GM12878 (cell line): ENCODE measurements around the gene LST1. TPM values are rescaled to one million over a fixed set of nuclear protein-coding genes. Genes with fewer than 3 reads are reported as not detected.
A peak's percentile ranks its signal among the peaks of the same experiment; 100 is the strongest.

ENCODE experiments used
- ATAC-seq: fragments of 200-7000 bp; cut with Tn5 transposase; 3 replicates; pipeline ENCODE4 v1.9.1; 2020; ENCODE audit warnings: mild to moderate bottlenecking, moderate library complexity
- BruUV-seq: library from RNA; stranded (reverse); fragments of 400-500 nt; replicated peaks from 2 replicates; lab custom pipeline; 2021; lab: Mats Ljungman, UMichigan
- CTCF ChIA-PET: fragments of 300-600 bp; sonication (Branson Sonifier 250); formaldehyde crosslinking; extraction: SDS; loops from one replicate; lab custom pipeline; 2021; ENCODE audit warnings: inconsistent platforms; lab: Yijun Ruan, JAX
- POLR2A ChIA-PET: fragments of 350-600 bp; formaldehyde crosslinking; extraction: SDS; loops from one replicate; lab custom pipeline; 2021; ENCODE audit warnings: inconsistent platforms; lab: Charles Lee
- RAD21 ChIA-PET: fragments of 300-600 bp; sonication (Branson Sonifier 250); formaldehyde crosslinking; loops from one replicate; lab custom pipeline; 2023; ENCODE audit warnings: antibody characterized with exemption; ENCODE audit not compliant: unreplicated experiment; lab: Charles Lee
- SMC1A ChIA-PET: fragments of 300-600 bp; sonication (Branson Sonifier 250); formaldehyde crosslinking; loops from one replicate; lab custom pipeline; 2023; ENCODE audit not compliant: unreplicated experiment, uncharacterized antibody; lab: Charles Lee
- DNase-seq: peaks from one replicate; pipeline ENCODE4 v3.0.0-alpha.2; 2011; ENCODE audit warnings: low read depth, low spot score
- FAIRE-seq: peaks from 3 replicates; lab custom pipeline; 2011; peaks lifted over from hg19 to GRCh38; lab: Jason Lieb, UNC
- H2AFZ ChIP-seq: 2 replicates; pipeline ENCODE4 v1.6.0; 2011; ENCODE audit warnings: low read depth, low read length, control low read depth; ENCODE audit not compliant: control insufficient read depth
- H3K27ac ChIP-seq: 2 replicates; pipeline ENCODE4 v1.5.1; 2011; ENCODE audit warnings: control low read depth; ENCODE audit not compliant: control insufficient read depth, insufficient read depth
- H3K27me3 ChIP-seq, 2 experiments: replicated peaks in 1 of 2; 2 replicates each; pipeline versions ENCODE4 v1.6.0 to v1.6.1; 2011; ENCODE audit warnings: low read length in 1 of 2; ENCODE audit not compliant: control insufficient read depth in 2 of 2, insufficient read depth in 2 of 2
- H3K36me3 ChIP-seq, 2 experiments: 2 replicates each; pipeline ENCODE4 v1.5.1; 2011; ENCODE audit warnings: low read length in 1 of 2; ENCODE audit not compliant: control insufficient read depth in 2 of 2, insufficient read depth in 2 of 2
- H3K4me1 ChIP-seq: 2 replicates; pipeline ENCODE4 v1.6.1; 2011; ENCODE audit warnings: mild to moderate bottlenecking, low read length, moderate library complexity, mixed read lengths; ENCODE audit not compliant: control insufficient read depth, insufficient read depth
- H3K4me2 ChIP-seq: 2 replicates; pipeline ENCODE4 v1.6.0; 2011; ENCODE audit warnings: control low read depth; ENCODE audit not compliant: control insufficient read depth, insufficient read depth
- H3K4me3 ChIP-seq: fragments of 200-600 bp; sonication (generic); 2 replicates; pipeline ENCODE4 v1.5.1; 2016
- H3K79me2 ChIP-seq: 2 replicates; pipeline ENCODE4 v1.6.0; 2011; ENCODE audit warnings: low read length; ENCODE audit not compliant: control insufficient read depth, insufficient read depth
- H3K9ac ChIP-seq: 2 replicates; pipeline ENCODE4 v1.8.0; 2011; ENCODE audit warnings: low read length, control low read depth, mixed read lengths; ENCODE audit not compliant: control insufficient read depth, insufficient read depth
- H3K9me3 ChIP-seq: replicated peaks from 3 replicates; pipeline ENCODE4 v1.5.1; 2011; ENCODE audit warnings: mild to moderate bottlenecking, low read length; ENCODE audit not compliant: control insufficient read depth, insufficient read depth
- H4K20me1 ChIP-seq: 2 replicates; pipeline ENCODE4 v1.6.0; 2011; ENCODE audit not compliant: control insufficient read depth, insufficient read depth
- CBFB ChIP-seq: IDR thresholded peaks from 2 replicates; pipeline ENCODE4 v1.6.1; 2016; ENCODE audit warnings: antibody characterized with exemption, low read depth
- HDAC6 ChIP-seq: fragments of 200-600 bp; sonication (generic); IDR thresholded peaks from one replicate; pipeline ENCODE4 v1.8.0; 2017; ENCODE audit warnings: antibody characterized with exemption; ENCODE audit not compliant: unreplicated experiment
- POLR2AphosphoS5 ChIP-seq: IDR thresholded peaks from 2 replicates; pipeline ENCODE4 v1.6.1; 2011; ENCODE audit warnings: mild to moderate bottlenecking, low read length, inconsistent platforms
- SMARCA5 ChIP-seq: fragments of 450-650 bp; IDR thresholded peaks from 2 replicates; pipeline ENCODE4 v1.6.1; 2017; ENCODE audit warnings: mild to moderate bottlenecking
- WGBS: methylation state at CpG from one replicate; pipeline ENCODE4 v1.1.6; 2016; ENCODE audit warnings: low lambda C conversion rate; ENCODE audit not compliant: insufficient replicate concordance, insufficient coverage; ENCODE audit errors: missing lambda C conversion rate; 5-methylcytosine and 5-hydroxymethylcytosine counted together
- in situ Hi-C: fragments of 300-500 bp; cut with MboI; formaldehyde crosslinking; loops from 9 replicates; pipeline ENCODE4 v1.14.3; 2018; ENCODE audit warnings: mixed read lengths
- intact Hi-C: fragments of 100-400 bp; cut with micrococcal nuclease; formaldehyde crosslinking; loops from one replicate; pipeline ENCODE4 v1.14.2; 2022; ENCODE audit not compliant: unreplicated experiment
- polyA plus RNA-seq, 11 experiments: library from polyadenylated mRNA; depleted of rRNA in 4 of 11; unstranded in 6 of 11; stranded (reverse) in 5 of 11; fragments of >200 nt; fragmentation: Nextera tagmentation in 4 of 11; fragmentation: Illumina TruSeq in 1 of 11; extraction: Ambion mirVana in 4 of 11; extraction: Trizol in 1 of 11; gene quantifications; 1 replicate in 1 of 11; 2 replicates in 10 of 11; pipeline versions ENCODE4 v1.2.1 to v1.2.3, GENCODE V29; 2011 to 2016; ENCODE audit warnings: inconsistent platforms in 2 of 11, missing spikeins in 2 of 11, low read depth in 1 of 11
- total RNA-seq, 4 experiments: library from RNA; depleted of rRNA in 3 of 4; stranded (reverse); fragments of >200 nt in 3 of 4; fragmentation: Illumina TruSeq in 1 of 4; extraction: Trizol in 1 of 4; gene quantifications; 2 replicates each; pipeline versions ENCODE4 v1.2.1 to v1.2.3, GENCODE V29; 2013 to 2021

The LST1 gene
- total and polyA plus RNA-seq, 10 of the 15 experiments (the other 5 are each of a cell fraction or from before 2014, with no cell fraction given) = 4.1 to 35.5 (median 16.4) TPM

- no peak for TF ChIP-seq SMARCA5
- TF ChIP-seq CBFB = no peak
These were observed 48.1 kb downstream of the LST1 start (continued) for GRCh38 chr6:31634131-31634530.

DNA sequence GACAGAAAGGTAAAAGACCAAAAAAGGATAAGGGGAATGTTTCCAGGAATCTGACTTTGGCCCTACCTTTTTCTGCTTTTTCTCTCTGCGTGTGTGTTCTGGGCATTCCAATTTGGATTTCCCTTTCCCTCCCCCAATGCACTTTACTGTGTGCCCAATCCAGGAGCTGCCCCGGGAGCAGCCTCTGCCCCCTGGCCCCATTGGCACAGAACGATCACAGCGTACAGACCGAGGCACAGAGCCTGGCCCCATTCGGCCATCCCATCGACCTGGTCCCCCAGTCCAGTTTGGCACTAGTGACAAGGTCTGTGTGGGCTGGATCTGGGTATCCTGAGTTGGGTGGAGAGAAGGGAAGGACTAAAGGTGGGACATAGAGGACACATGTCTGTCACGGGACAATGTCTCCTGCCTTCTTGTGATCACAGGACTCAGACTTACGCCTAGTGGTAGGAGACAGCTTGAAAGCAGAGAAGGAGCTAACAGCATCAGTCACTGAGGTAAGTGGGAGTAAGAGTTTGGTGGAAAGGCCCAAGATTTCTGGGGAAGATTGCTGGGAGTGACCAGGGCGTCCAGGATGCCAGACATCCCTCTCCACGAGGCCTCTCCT is 49.0 kb downstream of the LST1 start:
- WGBS = 88% methylated on average over 11 of the region's 11 CpGs
- H3K9me3 ChIP-seq = no peaks in the 10 kb centered on the region
- CTCF ChIA-PET = interaction anchor here (0.6 kb wide), 1 partner anchor 37 kb away, joined by 3 read pairs; no protein-coding TSS in a partner anchor
- H3K36me3 ChIP-seq = peaks cover 54 to 58% of the 10 kb centered on the region in 2 experiments
- H3K9ac ChIP-seq = no peak overlapping the region
- BruUV-seq = no TSS peak
- POLR2A ChIA-PET = interaction anchor here (0.8 kb wide), 1 partner anchor 19 kb away, joined by 3 read pairs; no protein-coding TSS in a partner anchor
- DNase-seq (no peak), FAIRE-seq (no peak), ATAC-seq (no peak)
- no peak overlapping the region for H3K4me3 ChIP-seq
- no peak overlapping the region for H3K4me2 ChIP-seq
- no peaks in the 10 kb centered on the region for H3K4me1 ChIP-seq
- H3K79me2 ChIP-seq = no peaks in the 10 kb centered on the region; the same call in 1 of the 2 replicates
- no peak overlapping the region for H3K27ac ChIP-seq
- H4K20me1 ChIP-seq = no peaks in the 10 kb centered on the region
- RAD21 ChIA-PET = no interaction called here
- intact Hi-C loops = no loop called here
- H2AFZ ChIP-seq = no peak overlapping the region
- SMC1A ChIA-PET = interaction anchor here (0.9 to 1.2 kb wide), 2 partner anchors 31 to 84 kb away, joined by 3 read pairs; no protein-coding TSS in a partner anchor
- TF ChIP-seq POLR2AphosphoS5 = peak; percentile 60
- no peak for TF ChIP-seq HDAC6
- in situ Hi-C loops = no loop called here
- no peaks in the 10 kb centered on the region for H3K27me3 ChIP-seq
